HEK293T (cell line): Measurements from ENCODE around the gene ZNF710.

Source experiments
- ARNT ChIP-seq: fragments of 450-650 bp; IDR thresholded peaks from 2 replicates; pipeline ENCODE4 v1.6.1; 2017; ENCODE audit warnings: mild to moderate bottlenecking
- BHLHE40 ChIP-seq: fragments of 450-650 bp; IDR thresholded peaks from 2 replicates; pipeline ENCODE4 v1.6.1; 2016; ENCODE audit warnings: mild to moderate bottlenecking, moderate library complexity, borderline replicate concordance
- CTBP1 ChIP-seq: fragments of 450-650 bp; IDR thresholded peaks from 2 replicates; pipeline ENCODE4 v1.6.1; 2016; ENCODE audit warnings: borderline replicate concordance
- ELF4 ChIP-seq: fragments of 450-650 bp; IDR thresholded peaks from 2 replicates; pipeline ENCODE4 v1.6.1; 2017; ENCODE audit warnings: antibody characterized with exemption
- FOXA1 ChIP-seq: fragments of 450-650 bp; IDR thresholded peaks from 2 replicates; pipeline ENCODE4 v1.6.1; 2016; ENCODE audit warnings: mild to moderate bottlenecking
- FOXK2 ChIP-seq: fragments of 450-650 bp; IDR thresholded peaks from 2 replicates; pipeline ENCODE4 v1.6.1; 2016; ENCODE audit warnings: mild to moderate bottlenecking
- FOXM1 ChIP-seq: fragments of 450-650 bp; IDR thresholded peaks from 2 replicates; pipeline ENCODE4 v1.6.1; 2017; ENCODE audit warnings: mild to moderate bottlenecking, borderline replicate concordance
- L3MBTL2 ChIP-seq: fragments of 450-650 bp; conservative IDR thresholded peaks from 2 replicates; pipeline ENCODE4 v1.6.1; 2016; ENCODE audit warnings: mild to moderate bottlenecking
- LEF1 ChIP-seq: fragments of 450-650 bp; IDR thresholded peaks from 2 replicates; pipeline ENCODE4 v1.6.1; 2017; ENCODE audit warnings: mild to moderate bottlenecking, borderline replicate concordance
- NFRKB ChIP-seq: fragments of 450-650 bp; IDR thresholded peaks from 2 replicates; pipeline ENCODE4 v1.6.1; 2016; ENCODE audit warnings: mild to moderate bottlenecking, moderate library complexity
- SP1 ChIP-seq: fragments of 450-650 bp; IDR thresholded peaks from 2 replicates; pipeline ENCODE4 v1.6.1; 2017
- SUZ12 ChIP-seq: fragments of 450-650 bp; IDR thresholded peaks from 2 replicates; pipeline ENCODE4 v1.6.1; 2016; ENCODE audit warnings: mild to moderate bottlenecking
- TARDBP ChIP-seq: fragments of 450-650 bp; IDR thresholded peaks from 2 replicates; pipeline ENCODE4 v1.6.1; 2016
- ZNF384 ChIP-seq: fragments of 450-650 bp; IDR thresholded peaks from 2 replicates; pipeline ENCODE4 v1.6.1; 2016

DNA sequence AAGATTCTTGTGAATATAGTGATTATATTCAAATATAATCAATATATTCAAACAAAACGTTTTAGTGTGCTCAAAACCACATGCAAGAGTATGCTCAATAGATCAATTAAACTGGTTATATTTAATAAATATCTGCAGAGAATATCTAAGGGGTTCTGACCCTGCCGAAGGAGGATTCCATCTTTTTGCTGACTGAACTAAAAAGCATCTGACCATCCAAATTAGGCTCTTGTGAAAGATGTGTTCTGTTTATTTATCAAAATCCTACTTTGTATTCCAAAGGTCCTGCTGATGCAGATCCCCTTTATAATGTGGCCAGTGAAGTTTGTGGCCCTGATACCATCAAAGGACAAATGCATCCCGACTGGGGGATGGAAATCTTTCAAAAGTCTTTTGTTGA, 46.6 kb upstream of the ZNF710 start:
- TF ChIP-seq SUZ12: no peak
- no peak for TF ChIP-seq L3MBTL2
- no peak for TF ChIP-seq FOXK2
- TF ChIP-seq BHLHE40: no peak
- TF ChIP-seq FOXM1: no peak
- TF ChIP-seq ZNF384: no peak
- no peak for TF ChIP-seq TARDBP
- no peak for TF ChIP-seq LEF1
- no peak for TF ChIP-seq SP1
- no peak for TF ChIP-seq NFRKB
- no peak for TF ChIP-seq ELF4
- TF ChIP-seq ARNT: no peak
- TF ChIP-seq CTBP1: no peak
- TF ChIP-seq FOXA1: no peak
